SK-N-SH (cell line): ENCODE measurements around the gene LENG9. TPM values are rescaled to one million over a fixed set of nuclear protein-coding genes. Genes with fewer than 3 reads are reported as not detected.

Source experiments
- CTCF ChIA-PET: fragments of 300-600, 350-600 bp; formaldehyde crosslinking; extraction: SDS; loops from one replicate; lab custom pipeline; 2021; lab: Yijun Ruan, JAX
- POLR2A ChIA-PET: fragments of 350-600 bp; sonication (Branson Sonifier 250); formaldehyde crosslinking; extraction: SDS; loops from one replicate; lab custom pipeline; 2020; ENCODE audit warnings: antibody characterized with exemption, inconsistent platforms; lab: Yijun Ruan, JAX
- DNase-seq: peaks from one replicate; pipeline ENCODE4 v3.0.0; 2012
- H2AFZ ChIP-seq: fragments of 200-600 bp; sonication (generic); 2 replicates; pipeline ENCODE4 v1.8.1; 2016; ENCODE audit warnings: antibody characterized with exemption, mild to moderate bottlenecking, low read depth
- H3F3A ChIP-seq: fragments of 200-600 bp; sonication (generic); replicated peaks from 2 replicates; pipeline ENCODE3; 2016; ENCODE audit warnings: antibody characterized with exemption, mild to moderate bottlenecking; ENCODE audit not compliant: insufficient read depth
- H3K27ac ChIP-seq, 2 experiments: fragments of 200-500 bp in 1 of 2; fragments of 200-600 bp in 1 of 2; sonication (Bioruptor generic) in 1 of 2; sonication (generic), shearing (Covaris generic) in 1 of 2; 2 replicates each; pipeline versions ENCODE4 v1.5.1 to v1.6.1; 2014 to 2016; ENCODE audit warnings: low read depth in 2 of 2, inconsistent platforms in 1 of 2, low read length in 1 of 2, mild to moderate bottlenecking in 1 of 2, mixed read lengths in 1 of 2
- H3K27me3 ChIP-seq: fragments of 200-600 bp; sonication (generic), shearing (Covaris generic); 2 replicates; pipeline ENCODE4 v1.6.1; 2016; ENCODE audit warnings: mixed run types; ENCODE audit not compliant: insufficient read depth
- H3K36me3 ChIP-seq, 2 experiments: fragments of 200-500 bp in 1 of 2; fragments of 200-600 bp in 1 of 2; sonication (Bioruptor generic) in 1 of 2; sonication (generic) in 1 of 2; replicated peaks in 1 of 2; 2 replicates each; pipeline versions ENCODE3 to v1.5.1; 2014 to 2016; ENCODE audit warnings: low read length in 1 of 2, mild to moderate bottlenecking in 1 of 2; ENCODE audit not compliant: insufficient read depth in 2 of 2, control insufficient read depth in 1 of 2
- H3K4me1 ChIP-seq, 2 experiments: fragments of 200-500 bp in 1 of 2; fragments of 200-600 bp in 1 of 2; sonication (Bioruptor generic) in 1 of 2; sonication (generic), shearing (Covaris generic) in 1 of 2; 2 replicates each; pipeline versions ENCODE4 v1.5.1 to v1.6.1; 2014 to 2016; ENCODE audit warnings: low read depth in 1 of 2, low read length in 1 of 2, mixed run types in 1 of 2; ENCODE audit not compliant: insufficient read depth in 2 of 2, control insufficient read depth in 1 of 2
- H3K4me2 ChIP-seq: fragments of 200-600 bp; sonication (generic), shearing (Covaris generic); 2 replicates; pipeline ENCODE4 v1.6.1; 2017; ENCODE audit warnings: mixed run types
- H3K4me3 ChIP-seq, 2 experiments: fragments of 200-500 bp in 1 of 2; fragments of 200-600 bp in 1 of 2; sonication (Bioruptor generic) in 1 of 2; sonication (generic), shearing (Covaris generic) in 1 of 2; 2 replicates each; pipeline versions ENCODE4 v1.5.1 to v1.8.1; 2014 to 2016; ENCODE audit warnings: low read depth in 2 of 2, inconsistent platforms in 1 of 2, low read length in 1 of 2, mild to moderate bottlenecking in 1 of 2, mixed read lengths in 1 of 2, moderate library complexity in 1 of 2
- H3K79me2 ChIP-seq: fragments of 200-600 bp; sonication (generic); 2 replicates; pipeline ENCODE4 v1.8.1; 2017; ENCODE audit warnings: mild to moderate bottlenecking; ENCODE audit not compliant: insufficient read depth
- H3K9ac ChIP-seq: fragments of 200-600 bp; sonication (generic); 2 replicates; pipeline ENCODE4 v1.6.1; 2017; ENCODE audit warnings: mixed run types
- H3K9me2 ChIP-seq: fragments of 200-600 bp; sonication (generic); 2 replicates; pipeline ENCODE4 v1.6.1; 2017; ENCODE audit warnings: mixed run types
- H3K9me3 ChIP-seq: fragments of 200-600 bp; sonication (generic); 2 replicates; pipeline ENCODE4 v1.6.1; 2017; ENCODE audit warnings: mixed run types, mild to moderate bottlenecking, moderate library complexity
- H4K20me1 ChIP-seq: fragments of 200-600 bp; sonication (generic); 2 replicates; pipeline ENCODE4 v1.6.1; 2017; ENCODE audit warnings: mild to moderate bottlenecking, mixed run types; ENCODE audit not compliant: insufficient read depth
- CHD2 ChIP-seq: fragments of 150-350 bp; IDR thresholded peaks from 2 replicates; pipeline ENCODE4 v1.6.1; 2018; ENCODE audit warnings: low read length; ENCODE audit not compliant: partially characterized antibody
- CTCF ChIP-seq: fragments of 200-600 bp; sonication (generic); IDR thresholded peaks from 2 replicates; pipeline ENCODE4 v1.6.1; 2017; ENCODE audit warnings: antibody characterized with exemption, mild to moderate bottlenecking, moderate library complexity
- GATA2 ChIP-seq: sonication (generic); formaldehyde crosslinking; IDR thresholded peaks from 2 replicates; pipeline ENCODE4 v1.5.0; 2020; ENCODE audit warnings: mild to moderate bottlenecking, missing genetic modification reagents
- PBX3 ChIP-seq: IDR thresholded peaks from 2 replicates; pipeline ENCODE4; 2012
- POLR2AphosphoS5 ChIP-seq: IDR thresholded peaks from 2 replicates; pipeline ENCODE4 v1.6.1; 2012; ENCODE audit warnings: low read depth, low read length
- RCOR1 ChIP-seq: fragments of 150-350 bp; IDR thresholded peaks from 2 replicates; pipeline ENCODE4 v1.6.1; 2017; ENCODE audit warnings: antibody characterized with exemption, low read length
- REST ChIP-seq: IDR thresholded peaks from 2 replicates; pipeline ENCODE4 v1.6.1; 2012; ENCODE audit warnings: mild to moderate bottlenecking, low read depth, low read length, moderate library complexity
- SIN3A ChIP-seq: IDR thresholded peaks from 2 replicates; pipeline ENCODE4 v1.6.1; 2012; ENCODE audit warnings: low read depth, mild to moderate bottlenecking, low read length, moderate library complexity, borderline replicate concordance
- TAF1 ChIP-seq: IDR thresholded peaks from 2 replicates; pipeline ENCODE4 v1.6.1; 2012; ENCODE audit warnings: low read depth, mild to moderate bottlenecking, low read length, moderate library complexity, borderline replicate concordance
- TCF12 ChIP-seq: IDR thresholded peaks from 2 replicates; pipeline ENCODE4 v1.4.0; 2012
- YY1 ChIP-seq: IDR thresholded peaks from 2 replicates; pipeline ENCODE4 v1.4.0; 2012; ENCODE audit warnings: low read depth, mild to moderate bottlenecking
- WGBS: methylation state at CpG from one replicate; pipeline ENCODE4 v1.1.6; 2017; ENCODE audit warnings: low lambda C conversion rate; 5-methylcytosine and 5-hydroxymethylcytosine counted together
- polyA plus RNA-seq, 3 experiments: library from polyadenylated mRNA; depleted of rRNA; stranded (reverse); fragments of >200 nt; gene quantifications; 2 replicates each; pipeline ENCODE4 v1.2.3, GENCODE V29; 2012

Gene LENG9
- polyA plus RNA-seq, 1 of the 3 experiments (the other 2 are of a cell fraction), result 0.20 TPM

- no peak for DNase-seq
- TF ChIP-seq POLR2AphosphoS5, result no peak
- no peak for TF ChIP-seq YY1
- TF ChIP-seq CTCF, result no peak
- no peak for TF ChIP-seq PBX3
- TF ChIP-seq CHD2, result no peak
- no peak for TF ChIP-seq GATA2 (CRISPR knock-in tag)
- no peak for TF ChIP-seq RCOR1
- TF ChIP-seq TAF1, result no peak
- TF ChIP-seq REST, result no peak
- no peak for TF ChIP-seq SIN3A
- TF ChIP-seq TCF12, result no peak
- Histone ChIP-seq H3K4me3 (no peak overlapping the region), H3K9me3 (no peaks in the 10 kb centered on the region), H3F3A (peaks cover 16% of the 10 kb centered on the region), H2AFZ (no peak overlapping the region), H3K4me1 (peaks cover 0 to 17% of the 10 kb centered on the region in 2 experiments; a peak in 1 of 4 replicates), H4K20me1 (peaks cover 34% of the 10 kb centered on the region), H3K27me3 (no peaks in the 10 kb centered on the region), H3K9me2 (no peaks in the 10 kb centered on the region), H3K9ac (no peak overlapping the region), H3K36me3 (peaks cover 9 to 58% of the 10 kb centered on the region in 2 experiments), H3K79me2 (peaks cover 15% of the 10 kb centered on the region; the same call in 1 of the 2 replicates), H3K27ac (no peak overlapping the region), H3K4me2 (no peak overlapping the region)
- 100% methylated on average over 7 of the region's 39 CpGs for WGBS
- ChIA-PET POLR2A (interaction anchor here (0.6 to 4.5 kb wide), 2 partner anchors 12 to 23 kb away, joined by 6 to 24 read pairs; partner anchors contain the start of gene LENG8), CTCF (interaction anchor here (0.7 to 1.5 kb wide), 2 partner anchors 9 to 21 kb away, joined by 3 read pairs; no protein-coding TSS in a partner anchor)
Observed at GRCh38 chr19:54460230-54461005, 3.2 kb downstream of the LENG9 start.
